Measurements from ENCODE around the gene ZNF764. TPM values are rescaled to one million over a fixed set of nuclear protein-coding genes. Genes with fewer than 3 reads are reported as not detected.

Gene ZNF764
- total and polyA plus RNA-seq, 9 of the 15 experiments (the other 6 are each of a cell fraction or from before 2014, with no cell fraction given), result 0.69 to 10.1 (median 4.1) TPM

DNA sequence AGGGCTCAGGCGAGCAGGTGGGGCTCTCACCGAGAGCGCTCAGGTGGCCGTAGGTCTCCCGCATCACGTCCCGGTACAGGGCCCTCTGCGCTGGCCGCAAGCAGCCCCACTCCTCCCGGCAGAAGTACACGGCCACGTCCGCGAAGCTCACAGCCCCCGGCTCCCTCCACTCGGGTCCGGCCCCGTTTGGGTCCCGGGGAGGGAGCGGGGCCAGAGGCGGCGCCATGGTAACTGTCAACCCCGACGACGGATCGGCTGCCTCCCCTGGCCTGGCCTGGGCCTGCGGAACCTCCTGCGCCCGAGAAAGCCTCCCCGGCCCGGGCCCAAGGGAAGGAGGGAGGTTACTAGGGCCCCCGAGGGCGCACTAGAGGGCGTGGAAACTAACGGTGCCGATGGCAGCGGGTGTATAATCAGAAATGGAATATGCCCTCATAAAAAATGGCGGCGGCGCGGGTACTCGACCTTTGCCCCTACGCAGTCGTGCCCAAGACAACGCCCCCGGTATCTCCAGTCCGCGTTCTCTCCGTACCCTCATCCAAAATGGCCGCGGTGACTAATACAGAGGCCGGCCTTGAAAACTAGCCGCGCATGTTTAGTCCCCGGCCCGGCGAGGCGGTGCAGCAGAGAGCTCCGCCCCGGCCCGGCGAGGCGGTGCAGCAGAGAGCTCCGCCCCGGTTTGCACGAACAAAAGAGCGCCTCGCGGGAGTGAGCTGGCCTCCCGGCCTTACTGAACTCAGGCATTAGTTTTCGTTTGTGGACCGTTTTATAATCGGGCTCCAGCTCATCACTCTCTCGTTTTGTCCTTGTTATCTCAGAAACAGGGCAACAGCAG is at the start of gene ZNF764 (continued):
- peak; percentile 53; the same call in 1 of the 2 replicates for TF ChIP-seq OTX1 (CRISPR knock-in tag; IDR thresholded peaks at IDR 0.05)
- peak; percentile 75 for TF ChIP-seq TBP (optimal IDR thresholded peaks at IDR 0.05; ENCODE audit: low read depth, low read length)
- no peak for TF ChIP-seq COPS2 (conservative IDR thresholded peaks at IDR 0.05)
- no peak for TF ChIP-seq BCL6 (CRISPR knock-in tag; IDR thresholded peaks at IDR 0.05)
- TF ChIP-seq SRSF1 (IDR thresholded peaks at IDR 0.05; ENCODE audit: low read depth, low read length), result no peak
- no peak for TF ChIP-seq RFX5 (IDR thresholded peaks at IDR 0.05; ENCODE audit: low read depth, low read length)
- TF ChIP-seq KLF1 (tag; IDR thresholded peaks at IDR 0.05), result 0 out of 2 replicates have a peak, but pooled peaks have one; percentile 40
- TF ChIP-seq MYNN (IDR thresholded peaks at IDR 0.05), result peak; percentile 82
- no peak for TF ChIP-seq MYNN (CRISPR knock-in tag; IDR thresholded peaks at IDR 0.05)
- no peak for TF ChIP-seq ZNF785 (CRISPR knock-in tag; IDR thresholded peaks at IDR 0.05)
- TF ChIP-seq, protein P1, sequence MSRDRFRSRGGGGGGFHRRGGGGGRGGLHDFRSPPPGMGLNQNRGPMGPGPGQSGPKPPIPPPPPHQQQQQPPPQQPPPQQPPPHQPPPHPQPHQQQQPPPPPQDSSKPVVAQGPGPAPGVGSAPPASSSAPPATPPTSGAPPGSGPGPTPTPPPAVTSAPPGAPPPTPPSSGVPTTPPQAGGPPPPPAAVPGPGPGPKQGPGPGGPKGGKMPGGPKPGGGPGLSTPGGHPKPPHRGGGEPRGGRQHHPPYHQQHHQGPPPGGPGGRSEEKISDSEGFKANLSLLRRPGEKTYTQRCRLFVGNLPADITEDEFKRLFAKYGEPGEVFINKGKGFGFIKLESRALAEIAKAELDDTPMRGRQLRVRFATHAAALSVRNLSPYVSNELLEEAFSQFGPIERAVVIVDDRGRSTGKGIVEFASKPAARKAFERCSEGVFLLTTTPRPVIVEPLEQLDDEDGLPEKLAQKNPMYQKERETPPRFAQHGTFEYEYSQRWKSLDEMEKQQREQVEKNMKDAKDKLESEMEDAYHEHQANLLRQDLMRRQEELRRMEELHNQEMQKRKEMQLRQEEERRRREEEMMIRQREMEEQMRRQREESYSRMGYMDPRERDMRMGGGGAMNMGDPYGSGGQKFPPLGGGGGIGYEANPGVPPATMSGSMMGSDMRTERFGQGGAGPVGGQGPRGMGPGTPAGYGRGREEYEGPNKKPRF (IDR thresholded peaks at IDR 0.05; ENCODE audit: low read depth, low read length), result no peak
- no peak for TF ChIP-seq TEAD4 (IDR thresholded peaks at IDR 0.05; ENCODE audit: low read length)
- TF ChIP-seq TEAD4 (CRISPR knock-in tag; IDR thresholded peaks at IDR 0.05; ENCODE audit: borderline replicate concordance), result no peak
- no peak for TF ChIP-seq SMARCA5 (IDR thresholded peaks at IDR 0.05)
- no peak for TF ChIP-seq ZNF444 (CRISPR knock-in tag; IDR thresholded peaks at IDR 0.05)
- TF ChIP-seq ZNF561 (CRISPR knock-in tag; conservative IDR thresholded peaks at IDR 0.05), result no peak
- no peak for TF ChIP-seq ZNF121 (CRISPR knock-in tag; conservative IDR thresholded peaks at IDR 0.05)
- TF ChIP-seq NKRF (IDR thresholded peaks at IDR 0.05; ENCODE audit: borderline replicate concordance), result peak; percentile 62; the same call in 1 of the 2 replicates
- TF ChIP-seq, protein P2, sequence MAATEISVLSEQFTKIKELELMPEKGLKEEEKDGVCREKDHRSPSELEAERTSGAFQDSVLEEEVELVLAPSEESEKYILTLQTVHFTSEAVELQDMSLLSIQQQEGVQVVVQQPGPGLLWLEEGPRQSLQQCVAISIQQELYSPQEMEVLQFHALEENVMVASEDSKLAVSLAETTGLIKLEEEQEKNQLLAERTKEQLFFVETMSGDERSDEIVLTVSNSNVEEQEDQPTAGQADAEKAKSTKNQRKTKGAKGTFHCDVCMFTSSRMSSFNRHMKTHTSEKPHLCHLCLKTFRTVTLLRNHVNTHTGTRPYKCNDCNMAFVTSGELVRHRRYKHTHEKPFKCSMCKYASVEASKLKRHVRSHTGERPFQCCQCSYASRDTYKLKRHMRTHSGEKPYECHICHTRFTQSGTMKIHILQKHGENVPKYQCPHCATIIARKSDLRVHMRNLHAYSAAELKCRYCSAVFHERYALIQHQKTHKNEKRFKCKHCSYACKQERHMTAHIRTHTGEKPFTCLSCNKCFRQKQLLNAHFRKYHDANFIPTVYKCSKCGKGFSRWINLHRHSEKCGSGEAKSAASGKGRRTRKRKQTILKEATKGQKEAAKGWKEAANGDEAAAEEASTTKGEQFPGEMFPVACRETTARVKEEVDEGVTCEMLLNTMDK (IDR thresholded peaks at IDR 0.05; ENCODE audit: borderline replicate concordance, insufficient read depth, low read depth, low read length, poor library complexity, severe bottlenecking), result no peak
- TF ChIP-seq UBTF (IDR thresholded peaks at IDR 0.05; ENCODE audit: borderline replicate concordance in 1 of 2, low read depth in 2 of 2, low read length in 2 of 2), result 0 out of 4 replicates have a peak, but pooled peaks have one; percentile 25 to 59
- TF ChIP-seq TRIM28 (IDR thresholded peaks at IDR 0.05), result no peak

Data from K562 (cell line).